Left renal cortex interstitium (tissue), 4 donors: ENCODE data around the gene ACRBP. TPM values are rescaled to one million over a fixed set of nuclear protein-coding genes. Genes with fewer than 3 reads are reported as not detected.

Experiments
- DNase-seq, 4 donors: peaks; one replicate each; pipeline ENCODE4 v3.0.0-alpha.2; 2013; ENCODE audit warnings: low read depth in 4 of 4, low spot score in 2 of 4, missing footprints in 1 of 4
- polyA plus RNA-seq, 4 donors: library from polyadenylated mRNA; unstranded; fragments of 120-200 nt; gene quantifications; one replicate each; pipeline ENCODE4 v1.2.1, GENCODE V29; 2013; ENCODE audit not compliant: insufficient read length in 4 of 4

The ACRBP gene
- polyA plus RNA-seq, 4 donors: 2.4 to 6.6 (median 5.0) TPM

DNA sequence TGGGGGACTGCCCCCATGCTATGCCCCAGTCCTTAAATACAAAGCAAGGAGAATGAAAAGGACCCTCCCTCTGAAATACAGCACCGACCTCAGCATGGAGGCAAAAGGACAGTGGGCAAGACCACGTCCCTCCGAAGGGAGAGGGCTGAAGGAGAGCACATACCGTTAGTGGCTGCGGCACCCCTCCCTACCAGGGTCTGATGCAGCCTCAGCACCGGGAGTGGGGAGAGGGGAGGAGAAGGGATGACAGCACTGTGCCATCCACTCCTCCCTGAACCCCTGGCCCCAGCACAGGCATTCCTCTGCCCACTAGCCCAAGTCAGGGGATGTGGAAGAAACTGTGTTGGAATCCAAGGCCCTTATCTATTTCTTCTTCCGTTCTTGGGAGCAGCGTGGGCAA lies 3.6 kb upstream of the ACRBP start:
- no peak for DNase-seq

DNA sequence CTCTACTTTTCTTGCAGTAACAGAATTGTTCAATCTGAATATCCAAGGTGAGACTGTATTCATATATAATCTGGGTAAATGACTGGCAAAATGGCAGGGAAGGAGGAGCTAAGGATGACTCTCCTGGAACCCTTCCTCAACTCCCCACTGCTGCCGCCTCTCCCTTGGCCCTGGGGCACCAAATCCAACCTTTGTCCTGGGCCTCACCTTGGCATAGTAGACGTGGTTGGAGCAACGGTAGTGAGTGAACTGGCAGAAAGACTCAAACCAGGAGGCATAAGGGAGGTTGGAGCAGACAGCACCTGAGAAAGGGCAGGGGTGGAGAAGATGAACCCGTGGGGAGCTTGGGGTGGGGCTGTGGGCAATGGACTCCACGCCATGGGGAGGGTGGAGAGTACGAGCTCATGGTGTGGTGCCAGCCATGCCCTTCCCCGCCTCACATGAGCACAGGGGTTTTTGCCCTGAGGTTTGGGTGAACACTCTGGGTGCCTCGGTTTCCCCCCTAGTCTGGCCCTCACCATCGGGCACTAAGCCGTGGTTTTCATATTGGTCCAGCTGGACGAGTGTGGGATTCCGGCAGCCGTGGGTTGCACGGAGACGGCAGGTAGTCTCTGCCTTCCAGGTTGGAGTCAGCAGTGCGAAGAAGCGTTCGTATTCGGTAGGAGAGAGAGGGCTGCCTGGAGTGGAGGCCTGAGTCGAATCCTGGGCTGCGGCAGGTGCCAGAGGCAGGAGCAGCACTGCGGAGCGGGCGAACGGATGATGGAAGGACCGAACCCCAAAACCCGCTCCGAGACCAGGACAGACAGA lies 753 bp downstream of the ACRBP start:
- DNase-seq: no peak

GRCh38 chr12:6644903-6645302 lies 2.3 kb downstream of the ACRBP start:
- no peak for DNase-seq

- DNase-seq: no peak
These were observed 3.0 kb downstream of the ACRBP start for GRCh38 chr12:6644257-6644596.

GRCh38 chr12:6643569-6644256 lies 3.5 kb downstream of the ACRBP start:
- no peak for DNase-seq

- DNase-seq: no peak
These were observed 6.1 kb downstream of the ACRBP start for GRCh38 chr12:6641131-6641530.

- DNase-seq: no peak
These were observed 6.7 kb downstream of the ACRBP start for GRCh38 chr12:6640497-6640896.

- DNase-seq: no peak
These were observed 8.0 kb downstream of the ACRBP start for GRCh38 chr12:6639151-6639801.

DNA sequence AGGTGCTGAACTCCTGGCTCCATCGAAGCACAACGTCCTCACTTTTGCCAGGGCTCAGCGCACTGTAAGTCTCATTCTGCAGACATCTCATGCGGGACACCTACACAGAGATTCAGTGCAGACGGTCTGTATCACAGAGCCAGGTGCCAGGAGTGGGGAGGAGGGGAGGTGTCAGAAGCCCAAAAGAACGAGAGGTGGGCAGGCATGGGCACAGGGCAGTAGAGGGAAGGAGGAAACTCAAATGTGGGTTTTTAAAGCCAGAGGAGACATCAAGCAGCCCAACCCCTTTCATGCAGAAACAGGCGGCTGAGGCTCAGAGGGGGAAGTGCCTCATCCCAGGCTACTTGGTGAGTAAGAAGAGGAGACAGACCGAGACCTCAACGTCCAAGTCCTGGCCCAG lies 8.9 kb downstream of the ACRBP start:
- DNase-seq: no peak

DNA sequence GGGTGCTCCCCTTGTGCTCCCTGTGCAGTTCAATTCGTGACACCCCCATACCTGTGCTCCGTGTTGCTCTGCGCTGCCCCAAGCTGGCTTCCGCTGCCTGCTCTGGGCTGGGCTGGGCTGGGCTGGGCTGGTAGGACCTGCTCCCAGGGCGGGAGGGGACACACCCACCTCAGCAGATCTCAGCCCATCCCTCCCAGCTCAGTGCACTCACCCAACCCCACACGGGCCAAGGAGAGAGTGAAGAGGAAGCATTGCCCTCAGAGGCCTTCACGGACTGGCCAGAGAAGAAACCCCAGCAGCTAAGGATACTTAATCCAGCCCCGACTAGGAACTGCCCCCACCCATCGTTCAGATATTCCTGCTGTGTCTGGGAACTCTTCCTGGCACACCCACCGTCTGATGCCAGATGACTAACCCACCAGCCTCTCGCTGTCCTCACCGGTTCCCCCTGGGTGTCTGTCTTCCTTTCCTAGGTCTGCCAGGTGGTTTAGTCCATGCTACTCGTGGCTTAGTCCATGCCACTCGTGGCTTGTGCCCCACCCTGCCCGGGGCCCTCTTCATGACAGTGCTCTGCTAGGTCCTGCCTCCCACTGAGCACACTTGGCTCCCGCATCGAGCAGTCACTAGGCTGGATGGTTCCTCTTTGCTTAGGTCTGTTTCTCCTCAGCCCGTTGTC lies 11.2 kb downstream of the ACRBP start, which contains the start of gene LPAR5:
TSS of gene LPAR5 (minus strand) at position 104 of the 676 bp plus-strand sequence. CDS start 14,711 bp downstream, outside the sequence.
- DNase-seq: no peak

- no peak for DNase-seq
These were observed 11.8 kb downstream of the ACRBP start for GRCh38 chr12:6635375-6635855.

GRCh38 chr12:6632026-6632983 lies 14.9 kb downstream of the ACRBP start:
- no peak for DNase-seq

DNA sequence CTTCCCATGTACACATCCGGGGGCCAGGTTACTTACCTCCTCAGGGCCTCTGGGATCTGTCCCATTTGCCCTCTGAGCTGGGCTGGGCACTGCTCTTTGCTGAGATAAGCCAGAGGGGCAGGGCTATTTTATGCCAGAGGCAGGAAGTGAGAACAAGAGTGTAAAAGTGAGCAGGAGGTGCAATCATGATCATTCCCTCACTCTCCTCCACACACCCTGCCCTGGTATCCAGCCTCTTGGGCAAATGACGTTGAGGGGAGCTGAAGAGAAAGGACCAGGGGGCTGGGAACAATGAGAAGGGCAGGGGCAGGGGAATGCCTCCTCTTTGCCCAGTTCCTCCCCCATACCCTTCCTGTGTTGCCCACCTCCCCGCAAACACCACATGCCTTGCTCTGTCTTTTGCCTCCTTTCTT lies 15.7 kb downstream of the ACRBP start:
- no peak for DNase-seq

DNA sequence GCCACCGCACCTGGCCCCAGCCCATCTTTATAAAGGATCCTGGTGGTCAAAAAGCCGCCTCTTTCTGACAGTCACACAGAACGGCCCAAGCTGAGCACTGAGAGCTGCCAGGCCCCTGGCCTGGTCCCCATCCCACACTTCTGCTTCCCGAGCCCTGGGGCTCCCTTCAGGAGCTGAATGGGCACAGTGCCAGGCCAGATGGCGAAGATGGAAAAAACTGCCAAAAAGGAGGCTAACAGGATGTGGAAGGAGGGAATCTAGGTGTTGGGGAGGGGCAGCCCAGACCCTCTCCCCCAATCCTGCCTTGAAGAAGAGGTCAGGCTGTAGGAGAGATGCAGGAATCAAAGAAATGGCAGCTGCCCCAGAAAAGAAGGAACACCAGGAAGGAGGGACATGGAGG lies 16.5 kb downstream of the ACRBP start:
- DNase-seq: no peak

DNA sequence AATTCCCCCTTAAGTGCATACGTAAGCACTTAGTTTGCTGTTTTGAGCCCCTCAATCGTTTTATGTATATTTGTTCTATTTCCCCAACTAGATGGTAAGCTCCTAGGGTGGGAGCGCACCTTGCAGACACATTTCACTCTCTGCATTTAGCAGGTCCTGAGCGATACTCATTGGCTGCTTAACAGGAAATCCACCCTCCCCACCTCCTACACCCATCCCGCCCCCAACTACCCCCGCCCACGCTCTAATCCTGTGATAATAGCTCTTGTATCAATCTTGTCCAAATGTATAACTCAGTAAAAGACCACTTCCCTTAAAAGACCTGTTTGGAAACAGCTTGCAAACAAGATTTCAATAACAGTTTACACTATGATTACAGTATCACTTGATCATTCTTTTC lies 19.6 kb downstream of the ACRBP start:
- DNase-seq: no peak

GRCh38 chr12:6626654-6627283 lies 20.5 kb downstream of the ACRBP start:
- DNase-seq: no peak

DNA sequence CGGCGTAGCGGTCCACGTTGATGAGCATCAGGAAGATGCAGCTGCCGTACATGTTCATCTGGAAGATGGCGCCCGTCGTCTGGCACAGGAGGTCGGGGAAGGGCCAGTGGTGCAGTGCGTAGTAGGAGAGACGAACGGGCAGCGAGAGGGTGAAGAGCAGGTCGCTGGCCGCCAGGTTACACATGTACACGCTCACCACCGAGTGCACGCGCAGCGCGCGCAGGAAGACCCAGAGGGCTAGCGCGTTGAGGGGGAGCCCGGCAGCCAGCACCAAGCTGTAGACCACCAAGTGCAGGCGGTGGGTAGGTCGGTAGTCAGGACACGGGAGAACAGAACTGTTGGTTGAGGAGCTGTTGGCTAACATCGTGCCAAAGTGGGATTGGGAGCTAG lies 26.4 kb downstream of the ACRBP start:
- DNase-seq: no peak

- DNase-seq: no peak
These were observed 26.9 kb downstream of the ACRBP start for GRCh38 chr12:6620137-6620884.
